Measurements from ENCODE around the gene ADIPOQ.
"Not testable (repeated sequence)": the region's sequence is repeated elsewhere in the genome, so short reads cannot be mapped to it uniquely, and the experiment has no call there.

GRCh38 chr3:186907075-186907474 is 64.6 kb downstream of the ADIPOQ start:
- not testable (repeated sequence) for TF ChIP-seq CTCF, POLR2A (IDR thresholded peaks at IDR 0.05)

All from thyroid gland (tissue), 4 donors.